ENCODE results near the gene APOA1. TPM values are rescaled to one million over a fixed set of nuclear protein-coding genes. Genes with fewer than 3 reads are reported as not detected.

APOA1 gene
- total RNA-seq, 2 experiments from 2014 or later, result not detected

GRCh38 chr11:116830184-116830912 is 7.1 kb downstream of the APOA1 start:
- CTCF ChIA-PET, result no interaction called here
- Mint-ChIP-seq H3K36me3 (ENCODE audit: low read depth) (no peaks in the 10 kb centered on the region), H3K27me3 (no peaks in the 10 kb centered on the region), H3K27ac (no peak overlapping the region), H3K9me3 (no peaks in the 10 kb centered on the region), H3K4me1 (peaks cover 7% of the 10 kb centered on the region), H3K4me3 (no peak overlapping the region)
- POLR2A ChIA-PET, result no interaction called here
- no peak for DNase-seq

GRCh38 chr11:116829525-116830183 is 7.8 kb downstream of the APOA1 start, which contains the start of gene APOC3:
Gene APOC3 (plus strand): TSS chr11:116829907. CDS start chr11:116830583, 676 bp downstream.
- Mint-ChIP-seq H3K4me3 (no peak within 1 kb of the TSS), H3K9me3 (no peaks in the 10 kb centered on the region), H3K36me3 (ENCODE audit: low read depth) (no peaks in the 10 kb centered on the region), H3K4me1 (peaks cover 2% of the 10 kb centered on the region), H3K27me3 (no peaks in the 10 kb centered on the region), H3K27ac (no peak within 1 kb of the TSS)
- ChIA-PET POLR2A (interaction anchor here (0.5 kb wide), 1 partner anchor 350 kb away, joined by 3 read pairs; no protein-coding TSS in a partner anchor), CTCF (no interaction called here)
- DNase-seq, result no peak

- Mint-ChIP-seq H3K36me3 (ENCODE audit: low read depth) (no peaks in the 10 kb centered on the region), H3K4me3 (no peak overlapping the region), H3K27ac (no peak overlapping the region), H3K27me3 (no peaks in the 10 kb centered on the region), H3K9me3 (no peaks in the 10 kb centered on the region), H3K4me1 (no peaks in the 10 kb centered on the region)
- POLR2A ChIA-PET, result interaction anchor here (0.5 to 1.2 kb wide), 2 partner anchors 102 to 351 kb away, joined by 3 read pairs; no protein-coding TSS in a partner anchor
- CTCF ChIA-PET, result interaction anchor here (1.7 kb wide), 1 partner anchor 38 kb away, joined by 7 read pairs; the partner anchor contains the start of gene APOA5
- no peak for DNase-seq
Observed at GRCh38 chr11:116828632-116829524, 8.5 kb downstream of the APOA1 start.

- H3K27ac Mint-ChIP-seq, result no peak overlapping the region
- H3K4me3 Mint-ChIP-seq, result no peak overlapping the region
- DNase-seq, result no peak
- CTCF ChIA-PET, result interaction anchor here (1.7 to 1.9 kb wide), 2 partner anchors 36 kb away, joined by 6 to 7 read pairs; partner anchors contain the start of gene APOA5
- H3K9me3 Mint-ChIP-seq, result no peaks in the 10 kb centered on the region
- no peaks in the 10 kb centered on the region for H3K4me1 Mint-ChIP-seq
- H3K36me3 Mint-ChIP-seq (ENCODE audit: low read depth), result no peaks in the 10 kb centered on the region
- H3K27me3 Mint-ChIP-seq, result no peaks in the 10 kb centered on the region
- POLR2A ChIA-PET, result no interaction called here
Observed at GRCh38 chr11:116827461-116827860, 10.0 kb downstream of the APOA1 start.

DNA sequence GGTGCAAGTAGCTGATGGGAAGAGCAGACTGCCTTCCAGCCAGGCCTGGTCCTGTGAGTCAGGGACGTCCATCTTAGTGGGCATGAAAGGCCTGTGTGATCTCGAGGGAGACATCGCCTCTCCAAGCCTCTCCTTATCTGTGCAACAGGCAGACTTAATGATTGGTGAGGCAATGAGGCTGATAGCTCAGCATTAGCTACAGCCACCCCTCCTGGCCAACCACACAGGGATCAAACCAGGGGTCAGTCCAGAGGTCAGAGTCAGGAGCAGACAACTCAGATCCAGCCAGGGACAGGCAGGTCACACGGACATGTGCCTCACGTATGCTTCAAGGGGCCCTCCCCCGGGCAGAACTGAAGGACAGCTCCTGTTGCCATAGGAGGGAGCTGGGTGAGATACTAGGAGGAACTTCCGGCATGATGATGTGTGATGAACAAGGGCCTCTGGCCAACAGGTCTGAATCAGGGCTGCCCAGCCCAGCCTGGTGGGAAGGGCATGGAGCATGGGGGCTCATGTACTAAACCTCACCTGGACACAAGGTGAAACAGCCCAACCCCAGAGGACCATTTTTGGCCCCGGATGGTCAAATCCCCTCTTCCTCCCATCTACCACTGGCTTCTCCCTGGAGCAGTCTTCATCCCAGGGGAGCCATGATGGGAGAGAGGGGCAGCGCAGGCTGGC is 10.5 kb downstream of the APOA1 start:
- no peak for DNase-seq
- H3K4me1 Mint-ChIP-seq, result no peaks in the 10 kb centered on the region

GRCh38 chr11:116825854-116826750 is 11.3 kb downstream of the APOA1 start:
- Mint-ChIP-seq H3K36me3 (ENCODE audit: low read depth) (no peaks in the 10 kb centered on the region), H3K4me3 (no peak overlapping the region), H3K9me3 (no peaks in the 10 kb centered on the region), H3K27me3 (no peaks in the 10 kb centered on the region), H3K4me1 (no peaks in the 10 kb centered on the region), H3K27ac (no peak overlapping the region)
- CTCF ChIA-PET, result interaction anchor here (1.9 kb wide), 1 partner anchor 35 kb away, joined by 6 read pairs; the partner anchor contains the start of gene APOA5
- POLR2A ChIA-PET, result no interaction called here
- DNase-seq, result no peak

More for the DNA sequence above, 10.5 kb downstream of the APOA1 start:
- POLR2A ChIA-PET, result no interaction called here
- Mint-ChIP-seq H3K36me3 (ENCODE audit: low read depth) (no peaks in the 10 kb centered on the region), H3K27me3 (no peaks in the 10 kb centered on the region), H3K9me3 (no peaks in the 10 kb centered on the region), H3K4me3 (no peak overlapping the region), H3K27ac (no peak overlapping the region)
- CTCF ChIA-PET, result interaction anchor here (0.6 to 1.9 kb wide), 2 partner anchors 36 to 290 kb away, joined by 3 to 6 read pairs; partner anchors contain the start of gene APOA5

DNA sequence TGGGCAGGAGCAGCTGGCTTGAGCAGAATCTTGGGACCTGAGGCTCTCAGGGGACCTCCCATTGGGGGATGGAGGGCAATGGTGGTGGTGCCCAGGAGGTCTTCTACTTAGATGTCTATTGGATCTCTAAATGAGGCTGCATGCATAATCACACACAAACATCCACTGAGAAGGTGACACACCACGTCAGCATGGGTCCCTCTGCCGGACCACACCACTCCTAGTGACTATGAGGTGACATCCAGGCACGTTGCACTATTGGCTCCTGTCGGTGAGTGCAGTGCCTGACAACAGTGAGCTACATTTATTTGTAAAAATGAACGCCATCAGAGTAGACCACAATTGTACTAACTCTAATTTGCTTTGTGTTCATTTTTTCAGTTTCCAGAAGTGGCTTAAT is 12.0 kb downstream of the APOA1 start:
- DNase-seq, result no peak
- ChIA-PET POLR2A (no interaction called here), CTCF (interaction anchor here (0.7 to 1.9 kb wide), 2 partner anchors 10 to 34 kb away, joined by 3 to 6 read pairs; partner anchors contain the start of gene APOA5)
- Mint-ChIP-seq H3K27ac (no peak overlapping the region), H3K36me3 (ENCODE audit: low read depth) (no peaks in the 10 kb centered on the region), H3K4me3 (no peak overlapping the region), H3K9me3 (no peaks in the 10 kb centered on the region), H3K4me1 (no peaks in the 10 kb centered on the region), H3K27me3 (no peaks in the 10 kb centered on the region)

DNA sequence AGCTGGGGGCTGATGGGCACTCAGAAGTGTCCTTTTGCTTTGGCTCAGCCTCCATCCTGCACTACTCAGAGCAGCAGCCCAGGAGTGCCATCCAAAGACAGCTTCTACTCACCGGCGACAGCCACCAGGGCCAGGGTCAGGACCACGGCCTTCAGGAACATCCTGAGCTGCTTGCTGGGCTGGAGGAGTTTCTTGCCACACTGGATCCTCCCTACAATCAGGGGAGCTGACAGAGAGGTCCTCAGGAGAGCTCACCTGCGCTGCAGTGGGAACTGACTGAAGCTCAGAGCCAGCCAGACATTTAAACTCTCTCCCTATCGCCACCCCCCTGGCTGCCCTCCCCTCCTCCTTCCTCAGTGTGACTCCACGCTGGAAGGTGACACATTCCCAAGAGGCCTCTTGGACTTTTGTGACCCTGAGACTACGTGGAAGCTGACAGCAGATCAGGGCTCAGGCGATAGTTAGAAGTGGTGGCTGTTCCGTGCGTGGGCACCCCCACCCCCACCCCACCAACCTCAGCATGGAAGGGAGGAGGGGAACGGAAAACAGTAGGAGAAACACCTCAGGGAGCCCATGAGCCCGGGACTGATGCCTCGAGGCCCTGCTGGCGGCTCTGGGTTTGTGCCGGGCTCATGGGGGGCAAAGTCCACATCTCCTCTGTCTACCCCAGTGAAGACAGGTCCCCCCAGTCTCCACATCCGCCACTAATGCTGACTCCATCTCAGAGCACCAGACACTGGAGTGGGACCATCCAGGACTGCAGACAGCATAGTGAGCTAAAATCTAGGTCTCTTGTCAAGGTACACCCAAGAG is 14.2 kb downstream of the APOA1 start, which contains the start of gene APOA4:
APOA4 (minus strand) TSS at position 274 of the 813 bp plus-strand sequence; CDS start at position 161, 113 bp downstream.
- no peak for DNase-seq
- H3K36me3 Mint-ChIP-seq (ENCODE audit: low read depth), result no peaks in the 10 kb centered on the region
- H3K4me3 Mint-ChIP-seq, result no peak within 1 kb of the TSS
- no peaks in the 10 kb centered on the region for H3K9me3 Mint-ChIP-seq
- no peaks in the 10 kb centered on the region for H3K4me1 Mint-ChIP-seq
- CTCF ChIA-PET, result interaction anchor here (1.1 to 3.2 kb wide), 4 partner anchors 13 to 283 kb away, joined by 3 to 18 read pairs (median 4); partner anchors contain the start of genes APOA5 and SIK3
- H3K27ac Mint-ChIP-seq, result no peak within 1 kb of the TSS
- POLR2A ChIA-PET, result no interaction called here
- no peaks in the 10 kb centered on the region for H3K27me3 Mint-ChIP-seq

DNA sequence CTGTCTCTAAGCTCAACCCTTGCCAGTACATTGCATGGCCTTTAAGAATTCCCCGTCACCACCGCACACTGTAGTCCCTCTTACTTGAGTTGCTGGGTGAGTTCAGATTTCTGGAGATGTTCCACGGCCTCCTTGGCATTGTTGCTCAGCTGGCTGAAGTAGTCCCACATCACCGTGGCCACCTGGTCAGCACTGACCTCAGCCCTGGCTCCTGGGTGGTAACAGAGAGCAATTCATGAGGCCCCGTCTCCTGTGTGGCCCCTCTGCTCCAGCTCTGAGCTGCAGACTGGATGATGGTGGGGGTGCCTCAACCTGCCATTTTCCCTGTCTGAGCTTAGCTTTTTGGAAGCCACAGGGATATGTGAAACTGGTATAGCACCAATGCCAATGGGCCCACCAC is 14.8 kb downstream of the APOA1 start:
- ChIA-PET POLR2A (no interaction called here), CTCF (interaction anchor here (2.2 to 3.2 kb wide), 2 partner anchors 13 to 31 kb away, joined by 6 to 18 read pairs; partner anchors contain the start of gene APOA5)
- no peak overlapping the region for H3K27ac Mint-ChIP-seq
- no peaks in the 10 kb centered on the region for H3K4me1 Mint-ChIP-seq
- H3K9me3 Mint-ChIP-seq, result no peaks in the 10 kb centered on the region
- H3K36me3 Mint-ChIP-seq (ENCODE audit: low read depth), result no peaks in the 10 kb centered on the region
- no peak for DNase-seq
- no peaks in the 10 kb centered on the region for H3K27me3 Mint-ChIP-seq
- H3K4me3 Mint-ChIP-seq, result no peak overlapping the region

- POLR2A ChIA-PET, result no interaction called here
Observed at GRCh38 chr11:116821050-116821918, 16.1 kb downstream of the APOA1 start.

More at GRCh38 chr11:116821050-116821918, 16.1 kb downstream of the APOA1 start:
- Mint-ChIP-seq H3K36me3 (ENCODE audit: low read depth) (no peaks in the 10 kb centered on the region), H3K4me1 (no peaks in the 10 kb centered on the region), H3K27me3 (no peaks in the 10 kb centered on the region), H3K4me3 (no peak overlapping the region), H3K27ac (no peak overlapping the region), H3K9me3 (no peaks in the 10 kb centered on the region)
- no peak for DNase-seq
- CTCF ChIA-PET, result no interaction called here
